Measurements from ENCODE around the gene CCDC89.

The CCDC89 gene

GRCh38 chr11:85652786-85653447, 33.1 kb downstream of the CCDC89 start:
- no peak for DNase-seq (ENCODE audit: low spot score)

GRCh38 chr11:85651118-85651517, 34.9 kb downstream of the CCDC89 start:
- DNase-seq (ENCODE audit: low spot score), result no peak

- DNase-seq (ENCODE audit: low spot score), result peak; percentile 93
These were observed 38.2 kb downstream of the CCDC89 start, which contains the start of gene TMEM126A for GRCh38 chr11:85647604-85648299. TSS of gene TMEM126A (plus strand) at chr11:85647967. CDS start at chr11:85650256, 2,289 bp downstream.

GRCh38 chr11:85647078-85647477, 38.9 kb downstream of the CCDC89 start:
- DNase-seq (ENCODE audit: low spot score), result no peak

GRCh38 chr11:85643191-85643614, 42.8 kb downstream of the CCDC89 start:
- DNase-seq (ENCODE audit: low spot score), result no peak

GRCh38 chr11:85634747-85635146, 51.2 kb downstream of the CCDC89 start:
- no peak for DNase-seq (ENCODE audit: low spot score)

All from cerebellar cortex (tissue), 1 donor.